ENCODE measurements around the gene CSN3.

CSN3 gene

DNA sequence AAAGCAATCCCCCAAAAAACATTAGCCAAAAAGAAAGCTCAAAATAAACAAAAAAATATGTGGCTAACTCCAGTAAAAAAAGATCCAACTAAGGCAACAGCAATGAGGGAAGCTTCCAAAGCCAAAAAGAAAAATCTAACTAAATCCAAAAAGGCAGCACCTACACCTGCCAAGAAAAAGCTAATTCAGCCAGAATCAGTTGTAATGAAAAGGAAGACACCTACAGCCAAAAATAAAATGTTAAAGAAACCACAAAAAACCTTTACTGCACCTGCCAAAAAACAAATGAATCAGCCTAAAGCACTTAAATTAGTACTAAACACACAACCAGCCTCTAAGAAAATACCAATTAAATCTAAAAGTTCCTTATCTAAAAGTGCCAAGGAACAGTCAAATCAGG is 55.2 kb downstream of the CSN3 start:
- DNase-seq = no peak

DNA sequence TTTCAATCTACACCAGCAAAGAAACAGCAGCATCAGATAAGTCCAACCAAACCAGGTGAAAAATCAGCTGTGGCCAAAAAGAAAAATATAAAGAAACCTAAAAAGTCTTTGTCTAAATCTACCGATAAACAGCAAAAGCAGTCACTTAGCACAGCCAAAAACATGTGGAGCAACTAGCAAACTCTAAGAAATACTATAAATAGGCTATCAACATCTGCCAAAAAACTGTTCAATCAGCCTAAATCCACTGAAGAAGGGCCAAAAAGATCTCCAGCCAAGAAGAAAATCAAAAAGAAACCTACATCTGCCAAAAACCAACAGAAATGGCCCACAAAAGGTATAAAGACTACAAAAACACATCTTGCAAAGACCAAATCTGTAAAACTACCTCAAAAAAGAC is 55.7 kb downstream of the CSN3 start:
- no peak for DNase-seq

DNA sequence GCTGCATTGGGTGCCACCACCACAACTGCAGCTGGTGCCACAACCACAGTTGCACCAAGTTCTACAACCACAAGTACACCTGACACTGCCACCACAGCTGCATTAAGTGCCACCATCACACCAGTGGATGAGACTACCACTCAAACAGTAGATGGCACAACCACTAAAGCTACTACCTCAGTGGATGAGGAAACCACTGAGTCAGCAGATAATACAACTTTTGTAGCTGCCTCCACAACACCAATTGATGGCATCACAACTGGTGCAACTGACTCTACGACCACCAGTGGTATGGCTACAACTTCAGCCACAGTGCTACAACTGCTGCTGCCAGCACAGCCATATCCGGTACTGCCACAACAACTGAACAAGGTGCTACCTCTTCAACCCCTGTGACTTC is 57.2 kb downstream of the CSN3 start:
- DNase-seq = no peak

DNA sequence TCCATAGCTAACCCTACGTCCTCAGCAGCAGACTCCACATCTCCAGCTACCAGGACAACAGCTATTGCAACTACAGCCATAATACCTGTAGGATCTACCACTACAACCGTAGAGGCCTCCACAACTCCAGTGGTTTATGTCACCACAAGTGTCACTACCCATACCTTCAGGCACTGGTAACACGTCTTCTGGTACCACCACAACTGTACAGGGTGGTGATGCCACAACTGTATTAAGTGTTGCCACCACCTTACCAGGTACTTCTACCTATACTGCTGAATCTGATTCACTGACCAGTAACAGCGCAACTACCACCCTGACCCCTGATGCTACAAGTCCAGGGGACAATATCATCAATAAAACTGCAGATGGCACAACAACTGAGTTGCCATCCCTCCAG is 57.8 kb downstream of the CSN3 start:
- no peak for DNase-seq
